GM19043 (cell line): ENCODE results near the gene CABP4.

Experiments used
- ATAC-seq: cut with Tn5 transposase; IDR thresholded peaks from one replicate; pipeline ENCODE4 v1.9.1; 2021; ENCODE audit warnings: low read depth; ENCODE audit not compliant: unreplicated experiment

The CABP4 gene

GRCh38 chr11:67455054-67455453 lies at the start of gene CABP4:
Gene CABP4 (plus strand): TSS chr11:67455354. CDS start chr11:67455424, 70 bp downstream.
- ATAC-seq: no peak

GRCh38 chr11:67405688-67406339 lies 49.3 kb upstream of the CABP4 start:
- no peak for ATAC-seq

- no peak for ATAC-seq
Observed at GRCh38 chr11:67406420-67406968, 48.7 kb upstream of the CABP4 start.

- no peak for ATAC-seq
Observed at GRCh38 chr11:67406969-67407687, 48.0 kb upstream of the CABP4 start.

- ATAC-seq: no peak
Observed at GRCh38 chr11:67407688-67408163, 47.4 kb upstream of the CABP4 start.

- no peak for ATAC-seq
Observed at GRCh38 chr11:67408437-67409200, 46.5 kb upstream of the CABP4 start.

- no peak for ATAC-seq
Observed at GRCh38 chr11:67409261-67409666, 45.9 kb upstream of the CABP4 start.

GRCh38 chr11:67409781-67410368 lies 45.3 kb upstream of the CABP4 start:
- ATAC-seq: no peak

GRCh38 chr11:67410369-67410831 lies 44.8 kb upstream of the CABP4 start:
- ATAC-seq: no peak

GRCh38 chr11:67410984-67411784 lies 44.0 kb upstream of the CABP4 start:
- ATAC-seq: no peak

- ATAC-seq: no peak
Observed at GRCh38 chr11:67411785-67412152, 43.4 kb upstream of the CABP4 start.

GRCh38 chr11:67412495-67413179 lies 42.5 kb upstream of the CABP4 start:
- no peak for ATAC-seq

GRCh38 chr11:67413266-67413849 lies 41.8 kb upstream of the CABP4 start:
- no peak for ATAC-seq

GRCh38 chr11:67415501-67416304 lies 39.5 kb upstream of the CABP4 start, which contains the start of gene CARNS1:
Gene CARNS1 (plus strand): TSS chr11:67415678. CDS start chr11:67416200, 522 bp downstream.
- no peak for ATAC-seq

- ATAC-seq: no peak
Observed at GRCh38 chr11:67416416-67417335, 38.5 kb upstream of the CABP4 start.

- no peak for ATAC-seq
Observed at GRCh38 chr11:67417425-67417824, 37.7 kb upstream of the CABP4 start.
